HepG2 (cell line): ENCODE measurements around the gene SHLD1. TPM values are rescaled to one million over a fixed set of nuclear protein-coding genes. Genes with fewer than 3 reads are reported as not detected.

ENCODE experiments used
- EP300 ChIP-seq, 3 experiments: sonication (generic) in 1 of 3; formaldehyde crosslinking in 1 of 3; IDR thresholded peaks; 2 replicates each; pipeline versions ENCODE4 v1.5.1 to v1.6.1; 2011 to 2020; ENCODE audit warnings: low read depth in 2 of 3, low read length in 2 of 3, borderline replicate concordance in 1 of 3, improper control_type of control experiment in 1 of 3, mild to moderate bottlenecking in 1 of 3, missing genetic modification reagents in 1 of 3, moderate library complexity in 1 of 3
- HNF4A ChIP-seq: sonication (generic); formaldehyde crosslinking; IDR thresholded peaks from 2 replicates; pipeline ENCODE4 v1.4.0; 2020; ENCODE audit warnings: missing genetic modification reagents
- HNF4G ChIP-seq, 2 experiments: sonication (generic) in 1 of 2; formaldehyde crosslinking in 1 of 2; IDR thresholded peaks; 2 replicates each; pipeline versions ENCODE4 v1.4.0 to v1.6.1; 2011 to 2020; ENCODE audit warnings: borderline replicate concordance in 2 of 2, low read depth in 2 of 2, mild to moderate bottlenecking in 2 of 2, low read length in 1 of 2, missing genetic modification reagents in 1 of 2, moderate library complexity in 1 of 2
- HNRNPL ChIP-seq: fragments of 200-400 bp; formaldehyde crosslinking; IDR thresholded peaks from 2 replicates; pipeline ENCODE4 v1.6.1; 2017; ENCODE audit warnings: mild to moderate bottlenecking, low read depth, low read length
- RAD51 ChIP-seq: fragments of 450-650 bp; IDR thresholded peaks from 2 replicates; pipeline ENCODE4 v1.6.1; 2016; ENCODE audit warnings: borderline replicate concordance
- XBP1 ChIP-seq: sonication (generic); formaldehyde crosslinking; IDR thresholded peaks from 2 replicates; pipeline ENCODE4 v1.5.0; 2020; ENCODE audit warnings: missing genetic modification reagents
- ZNF225 ChIP-seq: sonication (generic); formaldehyde crosslinking; IDR thresholded peaks from 2 replicates; pipeline ENCODE4 v1.4.0; 2020; ENCODE audit warnings: mild to moderate bottlenecking, missing genetic modification reagents
- ZNF441 ChIP-seq: sonication (generic); formaldehyde crosslinking; IDR thresholded peaks from 2 replicates; pipeline ENCODE4 v1.7.0; 2021; ENCODE audit warnings: missing genetic modification reagents, borderline replicate concordance
- ZSCAN25 ChIP-seq: sonication (generic); formaldehyde crosslinking; IDR thresholded peaks from 2 replicates; pipeline ENCODE4 v1.8.0; 2022; ENCODE audit warnings: mild to moderate bottlenecking, missing genetic modification reagents
- polyA plus RNA-seq, 8 experiments: library from polyadenylated mRNA; depleted of rRNA in 3 of 8; stranded (reverse) in 7 of 8; unstranded in 1 of 8; fragments of >200 nt; fragmentation: Illumina TruSeq in 4 of 8; extraction: Trizol in 4 of 8; gene quantifications; 2 replicates each; pipeline versions ENCODE4 v1.2.1 to v1.2.3, GENCODE V29; 2011 to 2016; ENCODE audit warnings: low read depth in 4 of 8, missing spikeins in 1 of 8, mixed read lengths in 1 of 8; ENCODE audit not compliant: insufficient read depth in 1 of 8
- total RNA-seq, 5 experiments: library from RNA; depleted of rRNA; stranded (reverse); fragments of >200 nt; fragmentation: Illumina TruSeq; extraction: Trizol; gene quantifications; 2 replicates each; pipeline ENCODE4 v1.2.3, GENCODE V29; 2016; ENCODE audit warnings: low read depth in 1 of 5
- TF ChIP-seq, protein P1 (sequence below): sonication (generic); formaldehyde crosslinking; IDR thresholded peaks from 2 replicates; pipeline ENCODE4 v1.4.0; 2020; ENCODE audit warnings: missing genetic modification reagents, mild to moderate bottlenecking, borderline replicate concordance
- TF ChIP-seq, protein P2 (sequence below): sonication (generic); formaldehyde crosslinking; IDR thresholded peaks from 2 replicates; pipeline ENCODE4 v1.5.1; 2020; ENCODE audit warnings: mild to moderate bottlenecking, missing genetic modification reagents, moderate library complexity
- TF ChIP-seq, protein P3 (sequence below): sonication (generic); formaldehyde crosslinking; IDR thresholded peaks from 2 replicates; pipeline ENCODE4 v1.5.0; 2020; ENCODE audit warnings: missing genetic modification reagents

The SHLD1 gene
- total and polyA plus RNA-seq, 2 of the 13 experiments (the other 11 are each of a cell fraction or from before 2014, with no cell fraction given): 8.9 to 10.0 TPM

DNA sequence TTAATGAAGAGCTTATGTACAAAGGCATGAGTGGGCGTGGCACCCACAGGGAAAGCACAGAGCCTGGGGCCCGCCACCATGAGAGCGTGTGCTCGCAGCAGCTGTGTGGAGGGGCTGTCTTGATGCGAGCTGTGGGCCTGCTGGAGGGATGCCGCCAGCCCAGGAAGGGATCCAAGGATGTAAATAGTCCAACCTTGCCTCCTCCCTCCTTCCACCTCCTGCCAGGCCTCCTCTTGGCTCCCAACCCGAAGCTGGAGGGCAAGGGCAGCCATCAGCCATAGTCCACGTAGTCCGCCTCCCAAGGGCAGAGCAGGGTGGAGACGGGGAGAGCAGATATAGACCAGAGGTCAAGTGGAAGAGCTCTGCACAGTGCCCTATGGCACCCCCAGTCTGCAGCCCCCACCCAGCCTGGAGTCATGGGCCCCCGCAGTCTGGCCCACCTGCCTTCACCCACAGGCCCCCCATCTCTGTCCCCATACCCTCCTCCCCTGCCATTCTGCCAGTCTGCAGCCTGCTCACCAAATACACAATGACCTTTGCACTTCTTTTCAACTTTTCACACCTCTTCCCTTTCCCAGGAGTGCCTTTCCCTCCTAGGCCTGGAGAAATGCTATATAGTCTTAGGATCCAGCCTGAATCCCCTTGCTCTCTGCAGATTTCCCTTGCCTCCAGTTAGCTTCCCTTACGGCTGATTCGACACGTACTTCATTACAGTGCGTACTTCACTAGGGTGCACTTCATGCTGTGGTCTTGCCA is 77.1 kb downstream of the SHLD1 start (continued):
- TF ChIP-seq ZNF441 (CRISPR knock-in tag): no peak
- peak in 1 of 2 experiments; percentile 6; a peak in 1 of 4 replicates for TF ChIP-seq EP300 (IDR thresholded peaks at IDR 0.05; ENCODE audit: low read depth in 2 of 2, low read length in 2 of 2)
- no peak for TF ChIP-seq EP300 (CRISPR knock-in tag; IDR thresholded peaks at IDR 0.05; ENCODE audit: borderline replicate concordance)
- TF ChIP-seq HNF4G (IDR thresholded peaks at IDR 0.05; ENCODE audit: borderline replicate concordance, low read depth, low read length): peak; percentile 10; the same call in 1 of the 2 replicates
- TF ChIP-seq HNF4G (CRISPR knock-in tag; IDR thresholded peaks at IDR 0.05; ENCODE audit: borderline replicate concordance, low read depth): no peak
- TF ChIP-seq, protein P1, sequence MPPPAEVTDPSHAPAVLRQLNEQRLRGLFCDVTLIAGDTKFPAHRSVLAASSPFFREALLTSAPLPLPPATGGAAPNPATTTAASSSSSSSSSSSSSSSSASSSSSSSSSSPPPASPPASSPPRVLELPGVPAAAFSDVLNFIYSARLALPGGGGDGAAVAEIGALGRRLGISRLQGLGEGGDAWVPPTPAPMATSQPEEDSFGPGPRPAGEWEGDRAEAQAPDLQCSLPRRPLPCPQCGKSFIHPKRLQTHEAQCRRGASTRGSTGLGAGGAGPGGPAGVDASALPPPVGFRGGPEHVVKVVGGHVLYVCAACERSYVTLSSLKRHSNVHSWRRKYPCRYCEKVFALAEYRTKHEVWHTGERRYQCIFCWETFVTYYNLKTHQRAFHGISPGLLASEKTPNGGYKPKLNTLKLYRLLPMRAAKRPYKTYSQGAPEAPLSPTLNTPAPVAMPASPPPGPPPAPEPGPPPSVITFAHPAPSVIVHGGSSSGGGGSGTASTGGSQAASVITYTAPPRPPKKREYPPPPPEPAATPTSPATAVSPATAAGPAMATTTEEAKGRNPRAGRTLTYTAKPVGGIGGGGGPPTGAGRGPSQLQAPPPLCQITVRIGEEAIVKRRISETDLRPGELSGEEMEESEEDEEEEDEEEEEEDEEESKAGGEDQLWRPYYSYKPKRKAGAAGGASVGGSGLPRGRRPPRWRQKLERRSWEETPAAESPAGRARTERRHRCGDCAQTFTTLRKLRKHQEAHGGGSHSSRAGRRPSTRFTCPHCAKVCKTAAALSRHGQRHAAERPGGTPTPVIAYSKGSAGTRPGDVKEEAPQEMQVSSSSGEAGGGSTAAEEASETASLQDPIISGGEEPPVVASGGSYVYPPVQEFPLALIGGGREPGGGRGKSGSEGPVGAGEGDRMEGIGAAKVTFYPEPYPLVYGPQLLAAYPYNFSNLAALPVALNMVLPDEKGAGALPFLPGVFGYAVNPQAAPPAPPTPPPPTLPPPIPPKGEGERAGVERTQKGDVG (CRISPR knock-in tag): peak; percentile 59; the same call in 1 of the 2 replicates
- peak; percentile 50; the same call in 1 of the 2 replicates for TF ChIP-seq HNF4A
- TF ChIP-seq, protein P2, sequence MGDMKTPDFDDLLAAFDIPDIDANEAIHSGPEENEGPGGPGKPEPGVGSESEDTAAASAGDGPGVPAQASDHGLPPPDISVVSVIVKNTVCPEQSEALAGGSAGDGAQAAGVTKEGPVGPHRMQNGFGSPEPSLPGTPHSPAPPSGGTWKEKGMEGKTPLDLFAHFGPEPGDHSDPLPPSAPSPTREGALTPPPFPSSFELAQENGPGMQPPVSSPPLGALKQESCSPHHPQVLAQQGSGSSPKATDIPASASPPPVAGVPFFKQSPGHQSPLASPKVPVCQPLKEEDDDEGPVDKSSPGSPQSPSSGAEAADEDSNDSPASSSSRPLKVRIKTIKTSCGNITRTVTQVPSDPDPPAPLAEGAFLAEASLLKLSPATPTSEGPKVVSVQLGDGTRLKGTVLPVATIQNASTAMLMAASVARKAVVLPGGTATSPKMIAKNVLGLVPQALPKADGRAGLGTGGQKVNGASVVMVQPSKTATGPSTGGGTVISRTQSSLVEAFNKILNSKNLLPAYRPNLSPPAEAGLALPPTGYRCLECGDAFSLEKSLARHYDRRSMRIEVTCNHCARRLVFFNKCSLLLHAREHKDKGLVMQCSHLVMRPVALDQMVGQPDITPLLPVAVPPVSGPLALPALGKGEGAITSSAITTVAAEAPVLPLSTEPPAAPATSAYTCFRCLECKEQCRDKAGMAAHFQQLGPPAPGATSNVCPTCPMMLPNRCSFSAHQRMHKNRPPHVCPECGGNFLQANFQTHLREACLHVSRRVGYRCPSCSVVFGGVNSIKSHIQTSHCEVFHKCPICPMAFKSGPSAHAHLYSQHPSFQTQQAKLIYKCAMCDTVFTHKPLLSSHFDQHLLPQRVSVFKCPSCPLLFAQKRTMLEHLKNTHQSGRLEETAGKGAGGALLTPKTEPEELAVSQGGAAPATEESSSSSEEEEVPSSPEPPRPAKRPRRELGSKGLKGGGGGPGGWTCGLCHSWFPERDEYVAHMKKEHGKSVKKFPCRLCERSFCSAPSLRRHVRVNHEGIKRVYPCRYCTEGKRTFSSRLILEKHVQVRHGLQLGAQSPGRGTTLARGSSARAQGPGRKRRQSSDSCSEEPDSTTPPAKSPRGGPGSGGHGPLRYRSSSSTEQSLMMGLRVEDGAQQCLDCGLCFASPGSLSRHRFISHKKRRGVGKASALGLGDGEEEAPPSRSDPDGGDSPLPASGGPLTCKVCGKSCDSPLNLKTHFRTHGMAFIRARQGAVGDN (CRISPR knock-in tag): peak; percentile 49
- TF ChIP-seq HNRNPL: 0 out of 2 replicates have a peak, but pooled peaks have one; percentile 50
- TF ChIP-seq ZSCAN25 (CRISPR knock-in tag): peak; percentile 90
- no peak for TF ChIP-seq RAD51
- TF ChIP-seq XBP1 (CRISPR knock-in tag): no peak
- TF ChIP-seq ZNF225: peak; percentile 53; the same call in 1 of the 2 replicates
- TF ChIP-seq, protein P3, sequence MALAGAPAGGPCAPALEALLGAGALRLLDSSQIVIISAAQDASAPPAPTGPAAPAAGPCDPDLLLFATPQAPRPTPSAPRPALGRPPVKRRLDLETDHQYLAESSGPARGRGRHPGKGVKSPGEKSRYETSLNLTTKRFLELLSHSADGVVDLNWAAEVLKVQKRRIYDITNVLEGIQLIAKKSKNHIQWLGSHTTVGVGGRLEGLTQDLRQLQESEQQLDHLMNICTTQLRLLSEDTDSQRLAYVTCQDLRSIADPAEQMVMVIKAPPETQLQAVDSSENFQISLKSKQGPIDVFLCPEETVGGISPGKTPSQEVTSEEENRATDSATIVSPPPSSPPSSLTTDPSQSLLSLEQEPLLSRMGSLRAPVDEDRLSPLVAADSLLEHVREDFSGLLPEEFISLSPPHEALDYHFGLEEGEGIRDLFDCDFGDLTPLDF: no peak
